HG03064 (cell line): Measurements from ENCODE around the gene IFRD1.
A peak's percentile ranks its signal among the peaks of the same experiment; 100 is the strongest.

Experiments used
- ATAC-seq: cut with Tn5 transposase; IDR thresholded peaks from one replicate; pipeline ENCODE4 v1.9.1; 2021; ENCODE audit warnings: low read depth; ENCODE audit not compliant: unreplicated experiment

The IFRD1 gene

GRCh38 chr7:112449902-112450806 is at the start of gene IFRD1:
Gene IFRD1, plus strand, starts transcription at chr7:112450460. Its CDS starts 229 bp downstream, at chr7:112450689.
- peak; percentile 67 for ATAC-seq

GRCh38 chr7:112404321-112404720 is 45.9 kb upstream of the IFRD1 start:
- ATAC-seq: no peak

- no peak for ATAC-seq
These were observed 45.0 kb upstream of the IFRD1 start for GRCh38 chr7:112405286-112405685.

DNA sequence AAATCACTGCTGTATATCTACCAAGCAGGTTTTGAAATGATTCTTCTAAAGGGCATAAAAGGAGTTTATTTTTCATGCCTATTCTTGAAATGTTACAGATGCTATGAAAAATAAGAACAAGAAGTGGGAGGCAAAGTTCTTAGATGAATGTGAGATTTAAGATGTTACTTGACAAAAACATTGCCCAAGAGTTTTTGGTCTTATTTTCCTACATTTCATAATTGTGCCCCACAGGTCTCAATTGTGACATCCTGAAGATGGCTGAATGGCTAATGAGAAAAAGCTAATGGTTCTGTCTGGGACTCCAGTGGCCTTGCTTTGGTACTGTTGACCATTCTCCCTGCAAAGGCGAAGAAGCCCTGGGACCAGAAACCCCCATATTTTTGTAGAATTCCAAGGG is 43.0 kb upstream of the IFRD1 start:
- ATAC-seq: no peak

DNA sequence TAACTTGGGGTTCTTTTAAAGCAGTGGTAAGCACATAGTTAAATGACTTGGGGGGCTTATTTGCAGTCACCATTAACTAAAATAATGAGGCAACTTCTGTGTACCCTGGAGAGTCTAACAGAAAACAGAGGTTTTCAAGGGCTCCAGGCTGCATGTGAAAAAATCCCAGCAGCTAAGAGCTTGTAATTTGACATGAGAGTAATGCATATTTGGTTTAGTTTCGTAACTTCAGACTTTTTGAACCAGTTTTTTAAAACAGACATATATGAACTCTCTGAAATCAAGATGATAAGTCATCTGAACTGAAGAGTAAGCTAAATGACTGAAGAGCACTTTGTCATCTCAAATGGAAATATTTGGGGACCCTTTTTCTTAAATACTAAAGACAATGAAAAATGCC is 40.2 kb upstream of the IFRD1 start:
- ATAC-seq: no peak

DNA sequence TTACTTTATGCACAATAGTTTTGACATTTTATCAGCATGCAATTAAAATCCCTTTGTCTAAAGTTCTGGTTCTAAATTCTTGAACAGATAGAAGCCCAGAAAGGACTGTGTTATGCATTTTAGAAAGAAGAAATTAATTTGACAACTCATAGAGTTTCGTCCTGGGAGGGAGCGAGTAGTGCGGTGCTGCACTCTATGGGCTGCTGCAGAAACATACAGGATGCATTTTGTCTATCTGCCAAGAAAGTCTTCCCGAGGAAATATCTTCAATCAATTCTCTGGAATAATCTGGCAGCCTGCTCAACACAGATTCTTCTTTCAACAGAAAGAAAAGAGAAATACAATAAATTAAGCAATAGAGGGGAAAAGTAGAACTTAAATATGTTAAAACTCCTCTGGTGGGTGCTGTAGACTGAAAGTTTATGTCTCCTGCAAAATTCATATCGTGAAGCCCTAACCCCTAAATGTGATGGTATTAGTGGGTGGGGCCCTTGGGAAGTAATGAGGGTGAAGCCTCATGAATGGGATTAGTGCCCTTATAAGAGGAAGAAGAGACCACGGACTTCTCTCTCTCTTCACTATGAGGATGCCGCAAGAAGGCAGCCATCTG is 39.0 kb upstream of the IFRD1 start:
- ATAC-seq: no peak

- ATAC-seq: no peak
These were observed 35.3 kb upstream of the IFRD1 start for GRCh38 chr7:112414855-112415490.

DNA sequence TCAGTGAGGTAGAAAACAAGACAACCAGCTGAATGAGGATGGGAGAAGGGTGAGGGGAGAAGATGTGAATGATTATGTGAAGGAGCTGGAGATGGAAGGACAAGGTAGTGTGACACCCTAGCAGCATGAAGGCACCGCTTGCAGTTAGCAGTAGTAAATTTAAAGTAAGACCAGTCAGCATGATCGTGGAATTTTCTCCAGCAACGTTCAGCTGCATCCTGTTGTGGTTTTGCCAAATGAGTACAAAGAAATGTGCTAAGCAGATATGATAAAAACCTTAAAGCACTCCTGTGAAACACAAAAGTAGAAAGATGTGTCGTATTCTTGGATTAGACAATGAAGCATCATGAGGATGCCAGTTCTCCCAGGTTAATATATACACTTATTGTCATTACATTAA is 34.1 kb upstream of the IFRD1 start:
- no peak for ATAC-seq

GRCh38 chr7:112419543-112420130 is 30.6 kb upstream of the IFRD1 start:
- no peak for ATAC-seq

DNA sequence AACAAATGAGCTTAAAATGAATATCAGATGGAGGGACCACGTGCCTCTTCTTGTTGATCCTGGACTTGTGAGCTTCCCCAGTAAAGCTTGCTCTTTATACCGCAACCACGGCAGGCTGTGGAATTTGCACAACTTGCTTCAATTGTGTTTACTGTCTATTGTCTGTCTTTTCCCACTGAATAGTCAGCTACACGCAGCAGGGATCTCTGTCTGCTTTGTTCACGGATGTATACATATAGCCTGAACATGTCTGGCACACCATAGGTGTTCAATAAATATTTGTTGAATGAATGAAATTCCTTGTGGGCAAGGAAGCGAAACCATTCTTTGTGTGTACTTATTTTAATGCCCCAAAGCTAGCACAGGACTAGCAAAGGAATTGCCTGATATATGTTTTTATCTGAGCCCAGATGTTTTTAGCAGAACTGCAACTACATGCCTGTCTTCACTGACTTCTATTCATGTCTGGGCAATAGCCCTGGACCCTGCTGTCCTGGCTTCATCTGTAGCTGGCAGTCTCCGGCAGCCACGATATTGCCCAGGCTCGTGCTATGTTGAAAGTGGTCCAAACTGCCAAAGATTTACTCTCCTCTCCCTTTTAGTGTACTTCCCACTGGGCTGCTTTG is 29.9 kb upstream of the IFRD1 start:
- ATAC-seq: no peak

DNA sequence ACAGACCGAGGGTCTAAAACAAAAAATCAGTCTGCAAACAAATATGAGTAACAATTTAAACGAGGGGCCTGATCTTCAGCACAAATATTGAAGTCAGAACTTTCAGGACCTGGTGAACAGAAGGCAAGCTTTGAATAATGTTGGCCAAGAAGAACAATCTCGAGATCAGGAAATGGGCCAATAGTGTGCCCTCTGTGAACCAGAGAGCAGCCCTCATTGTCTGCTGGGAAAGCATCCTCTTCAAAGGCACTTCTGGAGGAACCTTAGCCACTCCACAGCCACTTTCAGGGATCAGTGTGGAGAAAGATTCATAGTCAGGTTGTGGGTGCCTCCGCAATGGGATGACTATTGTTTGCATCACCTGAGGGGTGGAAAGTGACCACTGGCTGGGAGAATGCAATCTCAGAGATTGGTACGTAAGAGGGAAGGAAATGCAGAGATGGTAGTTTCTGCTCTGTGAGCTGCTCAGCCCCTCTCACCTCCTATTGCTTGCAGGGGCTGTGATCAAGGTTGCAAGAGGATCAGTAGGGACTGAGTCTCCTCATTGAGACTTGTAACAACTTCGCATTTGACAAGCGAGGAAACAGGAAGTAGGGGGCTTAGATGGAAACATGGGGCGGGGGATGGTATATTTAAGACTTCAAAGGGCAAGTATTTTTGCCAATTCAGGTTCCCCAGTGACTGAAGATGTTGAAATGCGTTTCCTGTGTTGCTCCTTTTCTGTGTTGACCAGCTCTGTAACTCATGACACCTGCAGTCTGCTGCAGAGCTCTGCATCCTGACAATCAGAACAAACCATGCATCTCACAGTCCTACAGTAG is 28.4 kb upstream of the IFRD1 start:
- no peak for ATAC-seq

DNA sequence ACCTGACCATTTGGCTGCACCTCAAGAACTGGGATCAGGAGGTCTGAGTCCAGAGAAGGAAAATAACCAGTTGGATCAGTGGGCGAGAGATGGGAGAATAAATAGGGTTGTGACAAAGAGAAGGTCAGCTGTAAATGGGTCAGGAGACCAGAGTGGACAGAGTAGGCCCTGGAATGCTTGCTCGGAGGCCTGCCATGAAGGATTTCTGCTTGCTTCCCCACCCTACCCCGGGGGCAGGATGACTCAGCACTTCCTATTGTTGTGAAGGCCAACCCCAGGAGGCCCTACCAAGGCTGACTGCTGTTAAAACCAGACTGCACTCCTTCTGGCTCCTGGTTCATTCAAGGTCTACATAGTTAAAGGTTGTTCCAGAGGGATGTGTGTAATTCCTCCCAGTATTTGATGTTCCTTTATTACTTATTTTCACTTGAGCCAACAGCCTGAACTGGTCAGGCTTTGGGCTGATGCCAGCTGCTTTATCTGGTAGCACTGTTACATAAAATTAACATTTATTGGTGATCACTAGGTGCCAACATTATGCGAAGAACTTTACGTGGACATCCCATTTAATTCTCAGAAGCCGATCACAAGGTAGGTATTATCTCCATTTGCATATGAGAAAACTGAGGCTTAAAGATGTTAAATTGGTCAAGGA is 27.3 kb upstream of the IFRD1 start:
- no peak for ATAC-seq

DNA sequence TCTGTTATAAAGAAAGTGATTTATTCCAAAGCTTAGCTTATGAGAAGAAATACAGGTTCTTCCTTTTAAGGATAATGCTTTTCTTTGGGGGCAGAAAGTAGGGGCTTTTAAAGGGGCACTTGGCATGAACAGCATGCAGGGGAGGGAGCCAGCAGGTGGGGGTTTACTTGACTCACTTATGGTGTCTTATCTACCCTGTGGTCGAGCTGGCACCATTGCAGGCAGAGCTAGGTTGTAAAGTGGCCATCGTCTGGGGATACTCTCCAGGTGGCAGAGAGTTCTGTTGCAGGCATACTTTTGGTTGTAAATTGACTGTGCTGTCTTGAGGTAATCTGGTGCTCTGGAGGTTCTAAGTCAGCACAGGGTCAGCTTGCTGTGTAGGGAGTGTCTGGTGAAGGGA is 26.3 kb upstream of the IFRD1 start:
- ATAC-seq: no peak

GRCh38 chr7:112427984-112428383 is 22.3 kb upstream of the IFRD1 start:
- no peak for ATAC-seq

DNA sequence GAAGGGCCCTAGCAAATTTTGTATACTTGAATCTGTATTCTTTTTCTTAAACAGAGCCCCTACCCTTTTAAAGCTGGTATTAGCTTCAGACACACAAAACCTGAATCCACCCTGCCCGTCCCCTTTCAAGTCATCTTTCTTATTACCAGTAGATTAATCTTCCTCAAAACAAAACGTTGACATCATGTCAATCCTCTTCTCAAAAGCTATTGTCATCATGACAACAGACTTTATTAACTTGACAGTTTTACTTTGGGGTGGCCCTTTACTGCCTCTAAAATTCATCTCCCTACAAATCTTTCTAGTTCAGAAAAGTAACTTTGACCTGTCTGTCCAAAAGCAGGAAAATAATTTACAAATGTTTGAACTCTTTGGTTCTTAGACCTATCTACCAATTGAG is 21.5 kb upstream of the IFRD1 start:
- ATAC-seq: no peak

DNA sequence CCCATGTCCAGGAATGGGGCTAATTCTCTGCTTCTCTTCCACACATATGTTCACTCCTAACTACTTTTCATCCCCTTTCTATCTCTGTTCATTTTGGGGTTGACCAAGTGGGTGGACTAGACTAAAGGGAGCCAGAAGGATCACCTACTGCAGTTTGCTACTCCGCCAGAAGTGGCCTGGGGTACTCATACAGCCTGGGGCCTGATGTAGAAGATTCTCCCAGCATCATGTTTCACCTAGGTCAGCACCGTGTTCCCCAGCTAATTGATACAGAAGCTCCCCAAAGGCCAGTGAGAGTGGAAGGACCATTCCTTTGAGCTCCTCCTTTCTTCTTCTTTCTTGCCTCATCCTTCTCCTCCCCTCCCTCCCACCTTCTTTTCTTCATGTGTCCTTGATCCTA is 19.6 kb upstream of the IFRD1 start:
- no peak for ATAC-seq

DNA sequence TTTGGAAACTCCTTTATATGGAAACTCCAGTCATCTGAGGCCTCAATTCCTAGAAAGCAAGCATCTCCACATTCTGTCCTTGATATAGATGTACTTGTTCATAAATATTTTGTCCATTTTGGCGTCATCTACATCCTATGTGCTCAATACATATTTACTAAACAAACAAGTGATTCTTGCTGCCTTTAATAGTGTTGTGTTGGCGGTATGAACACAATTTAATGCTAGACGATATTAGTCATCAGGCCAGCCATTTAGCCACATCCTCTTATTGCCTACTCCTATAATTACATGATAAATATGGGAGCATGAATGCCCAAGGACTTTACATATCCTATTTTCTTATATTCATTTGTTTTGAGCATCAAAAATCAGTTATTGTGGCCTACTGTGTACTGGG is 18.5 kb upstream of the IFRD1 start:
- ATAC-seq: no peak

GRCh38 chr7:112433289-112433688 is 17.0 kb upstream of the IFRD1 start:
- no peak for ATAC-seq

DNA sequence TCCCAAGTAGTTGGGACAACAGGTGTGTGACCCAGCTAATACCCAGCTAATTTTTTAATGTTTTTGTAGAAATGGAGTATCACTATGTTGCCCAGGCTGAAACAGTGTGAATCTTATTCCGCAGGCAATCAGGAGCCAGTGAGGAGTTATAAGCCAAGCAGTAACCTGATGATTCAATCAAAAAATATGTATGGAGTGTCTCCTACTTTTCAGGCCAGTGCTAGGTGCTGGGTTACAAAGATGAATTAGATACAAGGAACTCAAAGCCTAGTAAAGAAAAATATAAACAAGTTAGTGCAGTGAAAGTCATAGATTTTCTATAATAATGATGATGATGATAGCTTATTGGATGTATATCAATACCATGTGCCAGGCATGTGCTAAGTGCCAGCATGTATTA is 13.2 kb upstream of the IFRD1 start:
- no peak for ATAC-seq
